HepG2 (cell line): Measurements from ENCODE around the gene AMD1. TPM values are rescaled to one million over a fixed set of nuclear protein-coding genes. Genes with fewer than 3 reads are reported as not detected.

Experiments used
- ELF4 ChIP-seq: sonication (generic); formaldehyde crosslinking; IDR thresholded peaks from 2 replicates; pipeline ENCODE4 v1.5.0; 2020; ENCODE audit warnings: missing genetic modification reagents, mild to moderate bottlenecking, moderate library complexity, borderline replicate concordance
- FOXP1 ChIP-seq, 2 experiments: fragments of 450-650 bp in 1 of 2; IDR thresholded peaks; 2 replicates each; pipeline ENCODE4 v1.6.1; 2017 to 2018; ENCODE audit warnings: antibody characterized with exemption in 1 of 2
- IKZF1 ChIP-seq: fragments of 450-650 bp; IDR thresholded peaks from 2 replicates; pipeline ENCODE4 v1.7.1; 2016
- NFYB ChIP-seq: sonication (generic); formaldehyde crosslinking; IDR thresholded peaks from 2 replicates; pipeline ENCODE4 v1.4.0; 2020; ENCODE audit warnings: missing genetic modification reagents
- NONO ChIP-seq, 2 experiments: fragments of 450-650 bp in 1 of 2; sonication (generic) in 1 of 2; formaldehyde crosslinking in 1 of 2; IDR thresholded peaks in 1 of 2; conservative IDR thresholded peaks in 1 of 2; 2 replicates each; pipeline versions ENCODE4 v1.6.1 to v1.8.0; 2017 to 2022; ENCODE audit warnings: mild to moderate bottlenecking in 1 of 2, missing genetic modification reagents in 1 of 2, moderate library complexity in 1 of 2
- NR1H2 ChIP-seq: sonication (generic); formaldehyde crosslinking; IDR thresholded peaks from 2 replicates; pipeline ENCODE4 v1.8.1; 2022; ENCODE audit warnings: low read depth, missing genetic modification reagents, borderline replicate concordance
- POGZ ChIP-seq: sonication (generic); formaldehyde crosslinking; IDR thresholded peaks from 2 replicates; pipeline ENCODE4 v1.4.0; 2020; ENCODE audit warnings: mild to moderate bottlenecking, missing genetic modification reagents
- SYNCRIP ChIP-seq: fragments of 200-400 bp; formaldehyde crosslinking; IDR thresholded peaks from 2 replicates; pipeline ENCODE4 v1.6.1; 2018; ENCODE audit warnings: mild to moderate bottlenecking, low read depth, low read length; ENCODE audit not compliant: insufficient read depth
- ZBTB38 ChIP-seq: sonication (generic); formaldehyde crosslinking; IDR thresholded peaks from 2 replicates; pipeline ENCODE4 v1.5.1; 2020; ENCODE audit warnings: mild to moderate bottlenecking, missing genetic modification reagents
- ZFP36L1 ChIP-seq: sonication (generic); formaldehyde crosslinking; IDR thresholded peaks from 2 replicates; pipeline ENCODE4 v1.8.0; 2022; ENCODE audit warnings: mild to moderate bottlenecking, missing genetic modification reagents, moderate library complexity
- ZMYM3 ChIP-seq: sonication (generic); formaldehyde crosslinking; IDR thresholded peaks from 2 replicates; pipeline ENCODE4 v1.5.1; 2020; ENCODE audit warnings: mild to moderate bottlenecking, missing genetic modification reagents
- ZNF207 ChIP-seq: fragments of 450-650 bp; IDR thresholded peaks from 2 replicates; pipeline ENCODE4 v1.6.1; 2016; ENCODE audit warnings: antibody characterized with exemption, borderline replicate concordance
- ZNF790 ChIP-seq: sonication (generic); formaldehyde crosslinking; IDR thresholded peaks from 2 replicates; pipeline ENCODE4 v1.8.0; 2022; ENCODE audit warnings: missing genetic modification reagents, mild to moderate bottlenecking, borderline replicate concordance
- ZNF83 ChIP-seq: sonication (generic); formaldehyde crosslinking; IDR thresholded peaks from 2 replicates; pipeline ENCODE4 v1.4.0; 2020; ENCODE audit warnings: missing genetic modification reagents, mild to moderate bottlenecking, borderline replicate concordance
- ZNF839 ChIP-seq: sonication (generic); formaldehyde crosslinking; IDR thresholded peaks from 2 replicates; pipeline ENCODE4 v1.4.0; 2020; ENCODE audit warnings: missing genetic modification reagents, mild to moderate bottlenecking, borderline replicate concordance
- ZNF850 ChIP-seq: sonication (generic); formaldehyde crosslinking; conservative IDR thresholded peaks from 2 replicates; pipeline ENCODE4 v1.9.0; 2021; ENCODE audit warnings: mild to moderate bottlenecking, missing genetic modification reagents
- ZSCAN25 ChIP-seq: sonication (generic); formaldehyde crosslinking; IDR thresholded peaks from 2 replicates; pipeline ENCODE4 v1.8.0; 2022; ENCODE audit warnings: mild to moderate bottlenecking, missing genetic modification reagents
- polyA plus RNA-seq, 8 experiments: library from polyadenylated mRNA; depleted of rRNA in 3 of 8; stranded (reverse) in 7 of 8; unstranded in 1 of 8; fragments of >200 nt; fragmentation: Illumina TruSeq in 4 of 8; extraction: Trizol in 4 of 8; gene quantifications; 2 replicates each; pipeline versions ENCODE4 v1.2.1 to v1.2.3, GENCODE V29; 2011 to 2016; ENCODE audit warnings: low read depth in 4 of 8, missing spikeins in 1 of 8, mixed read lengths in 1 of 8; ENCODE audit not compliant: insufficient read depth in 1 of 8
- total RNA-seq, 5 experiments: library from RNA; depleted of rRNA; stranded (reverse); fragments of >200 nt; fragmentation: Illumina TruSeq; extraction: Trizol; gene quantifications; 2 replicates each; pipeline ENCODE4 v1.2.3, GENCODE V29; 2016; ENCODE audit warnings: low read depth in 1 of 5
- TF ChIP-seq, protein P1 (sequence below): sonication (generic); formaldehyde crosslinking; conservative IDR thresholded peaks from 2 replicates; pipeline ENCODE4 v1.4.0; 2020; ENCODE audit warnings: missing genetic modification reagents
- TF ChIP-seq, protein P2 (sequence below): sonication (generic); formaldehyde crosslinking; IDR thresholded peaks from 2 replicates; pipeline ENCODE4 v1.8.0; 2023; ENCODE audit warnings: mild to moderate bottlenecking, missing genetic modification reagents
- TF ChIP-seq, protein P3 (sequence below): sonication (generic); formaldehyde crosslinking; IDR thresholded peaks from 2 replicates; pipeline ENCODE4 v1.8.1; 2023; ENCODE audit warnings: mild to moderate bottlenecking, missing genetic modification reagents, borderline replicate concordance
- TF ChIP-seq, protein P4 (sequence below): sonication (generic); formaldehyde crosslinking; IDR thresholded peaks from 2 replicates; pipeline ENCODE4 v1.8.0; 2022; ENCODE audit warnings: mild to moderate bottlenecking, missing genetic modification reagents, borderline replicate concordance
- TF ChIP-seq, protein P5 (sequence below), 2 experiments: sonication (generic) in 1 of 2; formaldehyde crosslinking in 1 of 2; IDR thresholded peaks; 2 replicates each; pipeline versions ENCODE4 v1.5.1 to v1.6.1; 2011 to 2020; ENCODE audit warnings: borderline replicate concordance in 1 of 2, low read depth in 1 of 2, low read length in 1 of 2, mild to moderate bottlenecking in 1 of 2, missing genetic modification reagents in 1 of 2, moderate library complexity in 1 of 2

Gene AMD1
- total and polyA plus RNA-seq, 2 of the 13 experiments (the other 11 are each of a cell fraction or from before 2014, with no cell fraction given): 108 to 123 TPM

DNA sequence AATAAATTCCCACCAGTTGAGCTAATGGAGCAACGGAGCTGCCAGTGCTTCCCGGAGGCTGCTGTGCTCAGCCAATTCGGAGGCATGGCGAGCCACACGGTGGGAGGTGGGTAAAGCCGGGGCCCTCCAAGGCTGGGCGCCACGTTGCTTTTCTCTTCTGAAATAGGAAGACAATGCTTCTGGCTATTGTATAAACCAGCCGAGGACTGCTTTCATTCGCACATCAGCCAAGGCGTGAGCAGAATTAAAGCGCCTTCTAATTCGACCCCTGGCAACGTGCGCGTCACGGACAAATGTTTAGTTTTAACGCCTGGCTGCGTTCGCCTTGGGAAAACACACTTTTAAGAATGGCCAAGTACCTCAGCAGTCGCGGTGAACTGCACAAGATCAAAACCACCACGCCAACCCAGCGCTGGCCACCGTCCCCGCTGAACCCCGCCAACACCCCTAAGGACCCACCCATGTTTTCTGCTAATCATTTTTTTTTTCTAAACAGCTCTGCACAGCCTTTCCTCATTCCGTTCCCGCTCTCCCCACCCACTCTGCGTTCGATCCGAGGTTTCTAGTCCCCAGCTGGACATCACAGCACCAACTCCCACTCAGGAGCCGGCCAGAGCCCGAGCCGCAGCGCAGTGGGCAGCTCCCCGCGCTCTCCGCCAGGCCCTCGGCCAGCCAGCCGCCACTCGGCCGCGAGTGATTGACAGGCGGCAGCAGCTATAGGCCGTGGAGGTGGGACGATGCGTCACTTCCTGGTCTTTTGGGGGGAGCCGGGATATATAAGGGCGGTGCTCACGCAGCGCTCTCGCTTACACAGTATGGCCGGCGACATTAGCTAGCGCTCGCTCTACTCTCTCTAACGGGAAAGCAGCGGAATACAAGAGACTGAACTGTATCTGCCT lies at the start of gene AMD1 (continued):
- TF ChIP-seq, protein P1, sequence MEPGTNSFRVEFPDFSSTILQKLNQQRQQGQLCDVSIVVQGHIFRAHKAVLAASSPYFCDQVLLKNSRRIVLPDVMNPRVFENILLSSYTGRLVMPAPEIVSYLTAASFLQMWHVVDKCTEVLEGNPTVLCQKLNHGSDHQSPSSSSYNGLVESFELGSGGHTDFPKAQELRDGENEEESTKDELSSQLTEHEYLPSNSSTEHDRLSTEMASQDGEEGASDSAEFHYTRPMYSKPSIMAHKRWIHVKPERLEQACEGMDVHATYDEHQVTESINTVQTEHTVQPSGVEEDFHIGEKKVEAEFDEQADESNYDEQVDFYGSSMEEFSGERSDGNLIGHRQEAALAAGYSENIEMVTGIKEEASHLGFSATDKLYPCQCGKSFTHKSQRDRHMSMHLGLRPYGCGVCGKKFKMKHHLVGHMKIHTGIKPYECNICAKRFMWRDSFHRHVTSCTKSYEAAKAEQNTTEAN (CRISPR knock-in tag): peak; percentile 38
- no peak for TF ChIP-seq NONO (IDR thresholded peaks at IDR 0.05)
- peak; percentile 56; the same call in 1 of the 2 replicates for TF ChIP-seq NONO (CRISPR knock-in tag; conservative IDR thresholded peaks at IDR 0.05)
- TF ChIP-seq, protein P2, sequence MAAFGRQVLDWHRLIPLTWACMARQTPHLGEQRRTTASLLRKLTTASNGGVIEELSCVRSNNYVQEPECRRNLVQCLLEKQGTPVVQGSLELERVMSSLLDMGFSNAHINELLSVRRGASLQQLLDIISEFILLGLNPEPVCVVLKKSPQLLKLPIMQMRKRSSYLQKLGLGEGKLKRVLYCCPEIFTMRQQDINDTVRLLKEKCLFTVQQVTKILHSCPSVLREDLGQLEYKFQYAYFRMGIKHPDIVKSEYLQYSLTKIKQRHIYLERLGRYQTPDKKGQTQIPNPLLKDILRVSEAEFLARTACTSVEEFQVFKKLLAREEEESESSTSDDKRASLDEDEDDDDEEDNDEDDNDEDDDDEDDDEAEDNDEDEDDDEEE (CRISPR knock-in tag): 0 out of 2 replicates have a peak, but pooled peaks have one; percentile 35
- TF ChIP-seq ZFP36L1: peak; percentile 43; the same call in 1 of the 2 replicates
- TF ChIP-seq, protein P3, sequence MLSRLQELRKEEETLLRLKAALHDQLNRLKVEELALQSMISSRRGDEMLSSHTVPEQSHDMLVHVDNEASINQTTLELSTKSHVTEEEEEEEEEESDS (CRISPR knock-in tag): no peak
- TF ChIP-seq, protein P4, sequence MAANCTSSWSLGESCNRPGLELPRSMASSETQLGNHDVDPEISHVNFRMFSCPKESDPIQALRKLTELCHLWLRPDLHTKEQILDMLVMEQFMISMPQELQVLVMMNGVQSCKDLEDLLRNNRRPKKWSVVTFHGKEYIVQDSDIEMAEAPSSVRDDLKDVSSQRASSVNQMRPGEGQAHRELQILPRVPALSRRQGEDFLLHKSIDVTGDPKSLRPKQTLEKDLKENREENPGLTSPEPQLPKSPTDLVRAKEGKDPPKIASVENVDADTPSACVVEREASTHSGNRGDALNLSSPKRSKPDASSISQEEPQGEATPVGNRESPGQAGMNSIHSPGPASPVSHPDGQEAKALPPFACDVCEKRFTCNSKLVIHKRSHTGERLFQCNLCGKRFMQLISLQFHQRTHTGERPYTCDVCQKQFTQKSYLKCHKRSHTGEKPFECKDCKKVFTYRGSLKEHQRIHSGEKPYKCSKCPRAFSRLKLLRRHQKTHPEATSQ: peak; percentile 21; the same call in 1 of the 2 replicates
- peak; percentile 93 for TF ChIP-seq POGZ (CRISPR knock-in tag)
- TF ChIP-seq ZSCAN25 (CRISPR knock-in tag): no peak
- no peak for TF ChIP-seq SYNCRIP
- no peak for TF ChIP-seq ZNF207
- TF ChIP-seq FOXP1 (IDR thresholded peaks at IDR 0.05): no peak
- TF ChIP-seq FOXP1 (CRISPR knock-in tag; IDR thresholded peaks at IDR 0.05): no peak; the same call in 1 of the 2 replicates
- TF ChIP-seq NFYB (CRISPR knock-in tag): peak; percentile 94
- TF ChIP-seq ZNF790: no peak; the same call in 1 of the 2 replicates
- no peak for TF ChIP-seq ZNF83 (CRISPR knock-in tag)
- TF ChIP-seq, protein P5, sequence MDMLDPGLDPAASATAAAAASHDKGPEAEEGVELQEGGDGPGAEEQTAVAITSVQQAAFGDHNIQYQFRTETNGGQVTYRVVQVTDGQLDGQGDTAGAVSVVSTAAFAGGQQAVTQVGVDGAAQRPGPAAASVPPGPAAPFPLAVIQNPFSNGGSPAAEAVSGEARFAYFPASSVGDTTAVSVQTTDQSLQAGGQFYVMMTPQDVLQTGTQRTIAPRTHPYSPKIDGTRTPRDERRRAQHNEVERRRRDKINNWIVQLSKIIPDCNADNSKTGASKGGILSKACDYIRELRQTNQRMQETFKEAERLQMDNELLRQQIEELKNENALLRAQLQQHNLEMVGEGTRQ (IDR thresholded peaks at IDR 0.05; ENCODE audit: low read depth, low read length): no peak
- TF ChIP-seq, protein P5 (CRISPR knock-in tag; IDR thresholded peaks at IDR 0.05; ENCODE audit: borderline replicate concordance): no peak
- no peak for TF ChIP-seq ZNF850 (CRISPR knock-in tag)
- 0 out of 2 replicates have a peak, but pooled peaks have one; percentile 56 for TF ChIP-seq ZBTB38
- TF ChIP-seq IKZF1: no peak
- TF ChIP-seq ELF4 (CRISPR knock-in tag): no peak
- TF ChIP-seq ZMYM3 (CRISPR knock-in tag): no peak; the same call in 1 of the 2 replicates
- TF ChIP-seq ZNF839 (CRISPR knock-in tag): no peak
- TF ChIP-seq NR1H2 (CRISPR knock-in tag): no peak; the same call in 1 of the 2 replicates
